ENCODE data around the gene ZNF136.
A peak's percentile ranks its signal among the peaks of the same experiment; 100 is the strongest.

ZNF136 gene

GRCh38 chr19:12162882-12163806 lies at the start of gene ZNF136:
TSS of gene ZNF136 (plus strand) at chr19:12163096. CDS start at chr19:12163204, 108 bp downstream.
- DNase-seq (ENCODE audit: low spot score in 2 of 2), result peak; percentile 77 to 94
- Histone ChIP-seq H3K27me3 (ENCODE audit: low read depth) (no peaks in the 10 kb centered on the region), H3K4me1 (no peaks in the 10 kb centered on the region), H3K36me3 (replicated peaks) (no peaks in the 10 kb centered on the region), H3K4me3 (peak within 1 kb of the TSS; percentile 62), H3K9me3 (no peaks in the 10 kb centered on the region)
- in situ Hi-C loops (cut with MboI; ENCODE audit: low sequenced_read_pairs), result no loop called here

DNA sequence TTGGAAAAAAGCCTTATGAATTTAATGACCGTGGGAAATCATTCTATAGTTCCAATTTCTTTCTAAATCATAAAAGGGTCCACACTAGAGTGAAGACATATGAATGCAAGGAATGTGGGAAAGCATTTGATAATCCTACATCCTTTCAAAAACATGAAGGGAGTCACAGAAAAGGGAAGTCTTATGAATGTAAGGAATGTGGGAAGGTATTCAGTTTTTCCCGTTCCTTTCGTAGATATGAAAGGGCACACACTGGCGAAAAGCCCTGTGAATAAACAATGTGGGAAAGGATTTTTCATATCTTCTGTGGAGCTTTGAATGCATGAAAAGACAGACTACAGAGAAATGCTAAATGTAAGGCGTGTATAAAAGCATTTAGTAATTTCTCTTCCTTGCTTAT lies 49.8 kb upstream of the ZNF136 start:
- no peaks in the 10 kb centered on the region for H3K36me3 ChIP-seq (replicated peaks)
- H3K9me3 ChIP-seq, result peaks cover 15% of the 10 kb centered on the region; the same call in 1 of the 2 replicates
- no peak overlapping the region for H3K4me3 ChIP-seq
- in situ Hi-C loops (cut with MboI; ENCODE audit: low sequenced_read_pairs), result no loop called here
- H3K4me1 ChIP-seq, result no peaks in the 10 kb centered on the region
- no peak for DNase-seq (ENCODE audit: low spot score in 2 of 2)
- H3K27me3 ChIP-seq (ENCODE audit: low read depth), result no peaks in the 10 kb centered on the region

DNA sequence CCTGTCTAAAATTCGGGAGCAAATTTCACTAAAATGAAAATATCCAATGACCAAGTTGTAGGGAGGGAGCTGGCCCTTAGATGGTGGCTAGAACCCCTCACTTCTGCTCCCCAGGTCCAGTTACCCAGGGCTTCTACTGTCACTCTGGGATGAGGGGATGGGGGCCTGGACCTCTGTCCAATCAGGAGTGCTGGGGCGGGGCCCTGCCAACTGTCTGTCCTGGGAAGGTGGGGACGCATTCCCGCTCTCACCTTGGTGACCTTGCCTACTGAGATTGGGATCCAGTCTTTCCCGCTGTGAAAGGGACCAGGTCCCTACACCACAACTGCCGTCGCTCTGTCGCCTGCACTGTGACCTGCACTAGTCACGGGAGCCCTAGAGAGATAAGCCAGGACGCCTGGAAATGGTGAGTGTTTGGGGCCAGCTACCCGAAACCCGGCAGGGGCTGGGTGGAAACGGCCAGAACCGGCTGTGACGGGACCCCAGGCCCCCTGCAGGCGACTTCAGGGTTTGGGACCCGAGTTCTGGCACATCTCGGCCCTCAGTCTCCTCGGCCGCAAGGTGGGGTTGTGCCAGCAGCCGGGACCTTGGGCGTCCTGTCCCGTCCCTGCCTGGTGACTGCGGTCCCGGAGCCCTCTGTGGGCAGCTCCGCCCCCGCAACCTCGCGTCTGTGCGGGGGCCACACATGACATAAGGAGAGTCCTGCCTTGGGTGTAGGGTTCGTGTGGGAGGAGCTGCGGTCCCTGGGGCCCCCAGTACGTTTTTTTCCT lies 45.5 kb upstream of the ZNF136 start:
- no peaks in the 10 kb centered on the region for H3K36me3 ChIP-seq (replicated peaks)
- H3K4me1 ChIP-seq, result no peaks in the 10 kb centered on the region
- no peak for DNase-seq (ENCODE audit: low spot score in 2 of 2)
- peaks cover 10% of the 10 kb centered on the region; the same call in 1 of the 2 replicates for H3K9me3 ChIP-seq
- in situ Hi-C loops (cut with MboI; ENCODE audit: low sequenced_read_pairs), result no loop called here
- no peak overlapping the region for H3K4me3 ChIP-seq
- no peaks in the 10 kb centered on the region for H3K27me3 ChIP-seq (ENCODE audit: low read depth)

GRCh38 chr19:12126707-12127106 lies 36.2 kb upstream of the ZNF136 start:
- DNase-seq (ENCODE audit: low spot score in 2 of 2), result peak in 1 of 2 experiments; percentile 18

GRCh38 chr19:12133069-12133468 lies 29.8 kb upstream of the ZNF136 start:
- no peak overlapping the region for H3K4me3 ChIP-seq
- peaks cover 11% of the 10 kb centered on the region for H3K9me3 ChIP-seq
- no peaks in the 10 kb centered on the region for H3K27me3 ChIP-seq (ENCODE audit: low read depth)
- DNase-seq (ENCODE audit: low spot score in 2 of 2), result no peak
- H3K4me1 ChIP-seq, result no peaks in the 10 kb centered on the region
- in situ Hi-C loops (cut with MboI; ENCODE audit: low sequenced_read_pairs), result no loop called here
- peaks cover 40% of the 10 kb centered on the region for H3K36me3 ChIP-seq (replicated peaks)

More at GRCh38 chr19:12126707-12127106, 36.2 kb upstream of the ZNF136 start:
- in situ Hi-C loops (cut with MboI; ENCODE audit: low sequenced_read_pairs), result no loop called here
- Histone ChIP-seq H3K27me3 (ENCODE audit: low read depth) (no peaks in the 10 kb centered on the region), H3K9me3 (no peaks in the 10 kb centered on the region), H3K4me3 (no peak overlapping the region), H3K36me3 (replicated peaks) (no peaks in the 10 kb centered on the region), H3K4me1 (no peaks in the 10 kb centered on the region)

DNA sequence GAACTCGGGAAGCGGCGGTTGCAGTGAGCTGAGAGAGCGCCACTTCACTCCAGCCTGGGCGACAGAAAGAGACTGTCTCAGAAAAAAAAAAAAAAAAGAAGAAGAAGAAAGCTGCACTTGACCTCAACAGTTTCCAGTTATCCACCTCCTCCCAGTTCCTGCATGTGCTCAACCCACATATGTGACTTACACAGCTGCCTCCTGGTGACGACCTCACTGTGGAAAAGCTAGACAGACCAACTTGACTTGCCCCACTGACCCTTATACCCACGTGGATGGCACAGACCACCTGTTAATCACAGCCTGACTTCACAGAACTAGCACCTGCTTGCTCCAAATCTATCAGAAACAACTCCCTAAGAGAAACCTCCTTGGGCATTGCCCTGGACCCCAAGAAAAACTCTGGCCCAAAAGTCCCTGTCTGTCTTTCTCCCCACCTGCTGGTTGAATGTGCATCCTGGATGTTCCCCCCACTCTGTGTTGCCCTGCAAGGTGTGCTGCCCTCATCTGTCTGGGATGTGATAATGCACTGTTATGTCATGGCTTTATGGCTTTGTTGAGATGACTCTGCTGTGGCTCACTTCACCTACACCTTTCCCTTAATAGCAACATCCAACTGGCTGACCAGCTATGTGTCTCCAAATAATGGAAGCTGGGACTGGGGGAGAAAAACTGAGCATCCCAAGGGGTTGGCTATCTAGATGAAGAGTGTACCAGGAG lies 25.5 kb upstream of the ZNF136 start:
- peaks cover 11% of the 10 kb centered on the region for H3K9me3 ChIP-seq
- H3K27me3 ChIP-seq (ENCODE audit: low read depth), result no peaks in the 10 kb centered on the region
- H3K4me3 ChIP-seq, result no peak overlapping the region
- H3K4me1 ChIP-seq, result peaks cover 9% of the 10 kb centered on the region
- peaks cover 40% of the 10 kb centered on the region for H3K36me3 ChIP-seq (replicated peaks)
- in situ Hi-C loops (cut with MboI; ENCODE audit: low sequenced_read_pairs), result no loop called here
- DNase-seq (ENCODE audit: low spot score in 2 of 2), result no peak

DNA sequence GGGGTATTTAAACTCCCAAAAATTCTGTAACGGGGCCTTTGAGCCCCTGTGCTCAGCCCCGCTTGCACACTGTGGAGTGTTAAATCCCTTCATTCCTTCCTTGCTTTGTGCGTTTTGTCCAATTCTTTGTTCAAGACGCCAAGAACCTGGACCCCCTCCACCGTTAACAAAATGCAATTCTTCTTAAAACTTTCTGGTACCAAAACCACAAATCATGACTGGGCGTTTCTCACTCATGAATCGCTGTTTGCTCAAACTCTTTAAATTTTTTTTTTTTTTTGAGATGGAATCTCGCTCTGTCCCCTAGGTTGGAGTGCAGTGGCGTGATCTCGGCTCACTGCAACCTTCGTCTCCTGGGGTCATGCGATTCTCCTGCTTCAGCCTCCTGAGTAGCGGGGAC lies 23.6 kb upstream of the ZNF136 start:
- DNase-seq (ENCODE audit: low spot score in 2 of 2), result no peak
- Histone ChIP-seq H3K4me3 (peak overlapping the region; percentile 91), H3K4me1 (peaks cover 9% of the 10 kb centered on the region), H3K36me3 (replicated peaks) (peaks cover 22% of the 10 kb centered on the region), H3K9me3 (peaks cover 2% of the 10 kb centered on the region; the same call in 1 of the 2 replicates), H3K27me3 (ENCODE audit: low read depth) (no peaks in the 10 kb centered on the region)
- in situ Hi-C loops (cut with MboI; ENCODE audit: low sequenced_read_pairs), result no loop called here

DNA sequence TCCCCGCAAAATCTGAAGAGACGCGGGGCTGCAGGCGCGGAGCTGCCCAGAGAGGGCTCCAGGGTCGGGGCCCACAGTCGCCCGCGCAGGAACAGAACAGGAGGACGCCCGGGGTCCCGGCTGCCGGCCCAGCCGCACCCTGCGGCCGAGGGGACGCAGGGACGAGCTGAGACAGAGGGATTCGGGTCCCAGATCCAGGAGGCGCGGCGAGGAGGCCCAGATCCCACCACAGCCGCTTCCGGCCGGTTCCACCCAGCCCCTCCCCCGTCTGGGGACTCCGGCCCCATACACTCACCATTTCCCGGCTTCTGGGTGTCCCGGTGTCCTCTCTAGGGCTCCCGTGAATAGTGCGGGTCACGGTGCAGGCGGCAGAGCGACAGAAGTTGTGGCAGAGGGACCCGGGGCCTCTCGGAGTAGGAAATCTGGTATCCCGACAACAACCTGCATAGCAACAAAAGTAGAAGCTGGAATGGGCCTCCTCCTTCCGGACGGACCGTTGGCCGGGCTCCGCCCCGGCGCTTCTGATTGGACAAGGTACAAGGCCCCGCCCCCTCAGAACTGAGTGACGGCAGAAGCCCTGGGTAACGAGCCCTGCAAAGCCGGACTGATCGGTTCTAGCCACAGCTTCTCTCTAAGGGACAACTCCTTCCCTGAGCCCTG lies 22.9 kb upstream of the ZNF136 start, which contains the start of gene ZNF20:
Gene ZNF20 (minus strand): TSS at position 466 of the 660 bp plus-strand sequence. CDS start 168 bp downstream, at position 298.
- in situ Hi-C loops (cut with MboI; ENCODE audit: low sequenced_read_pairs), result no loop called here
- H3K4me1 ChIP-seq, result peaks cover 9% of the 10 kb centered on the region
- peak within 1 kb of the TSS; percentile 91 for H3K4me3 ChIP-seq
- peak; percentile 88 to 97 for DNase-seq (ENCODE audit: low spot score in 2 of 2)
- H3K27me3 ChIP-seq (ENCODE audit: low read depth), result no peaks in the 10 kb centered on the region
- no peaks in the 10 kb centered on the region; the same call in 1 of the 2 replicates for H3K9me3 ChIP-seq
- peaks cover 16% of the 10 kb centered on the region for H3K36me3 ChIP-seq (replicated peaks)

- no peaks in the 10 kb centered on the region; the same call in 1 of the 2 replicates for H3K9me3 ChIP-seq
- H3K27me3 ChIP-seq (ENCODE audit: low read depth), result no peaks in the 10 kb centered on the region
- H3K36me3 ChIP-seq (replicated peaks), result peaks cover 9% of the 10 kb centered on the region
- peak; percentile 81 to 93 for DNase-seq (ENCODE audit: low spot score in 2 of 2)
- H3K4me1 ChIP-seq, result peaks cover 9% of the 10 kb centered on the region
- in situ Hi-C loops (cut with MboI; ENCODE audit: low sequenced_read_pairs), result no loop called here
- H3K4me3 ChIP-seq, result peak overlapping the region; percentile 91
These were observed 22.1 kb upstream of the ZNF136 start for GRCh38 chr19:12140545-12141404.

DNA sequence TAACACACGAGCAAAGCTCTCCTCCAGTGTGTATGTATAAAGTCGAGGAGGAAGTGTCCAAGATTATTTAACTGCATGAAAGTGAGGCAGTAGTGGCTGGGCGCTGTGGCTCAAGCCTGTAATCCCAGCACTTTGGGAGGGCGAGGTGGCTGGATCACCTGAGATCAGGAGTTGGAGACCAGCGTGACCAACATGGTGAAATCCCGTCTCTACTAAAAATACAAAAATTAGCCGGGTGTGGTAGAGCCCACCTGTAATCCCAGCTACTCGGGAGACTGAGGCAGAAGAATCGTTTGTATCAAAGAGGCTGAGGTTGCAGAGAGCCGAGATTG lies 21.5 kb upstream of the ZNF136 start:
- DNase-seq (ENCODE audit: low spot score in 2 of 2), result no peak
- in situ Hi-C loops (cut with MboI; ENCODE audit: low sequenced_read_pairs), result no loop called here
- no peaks in the 10 kb centered on the region; the same call in 1 of the 2 replicates for H3K9me3 ChIP-seq
- peaks cover 9% of the 10 kb centered on the region for H3K4me1 ChIP-seq
- no peak overlapping the region for H3K4me3 ChIP-seq
- H3K36me3 ChIP-seq (replicated peaks), result peaks cover 5% of the 10 kb centered on the region; the same call in 1 of the 2 replicates
- H3K27me3 ChIP-seq (ENCODE audit: low read depth), result no peaks in the 10 kb centered on the region

GRCh38 chr19:12145348-12145747 lies 17.5 kb upstream of the ZNF136 start:
- Histone ChIP-seq H3K36me3 (replicated peaks) (no peaks in the 10 kb centered on the region), H3K9me3 (no peaks in the 10 kb centered on the region), H3K27me3 (ENCODE audit: low read depth) (no peaks in the 10 kb centered on the region), H3K4me3 (no peak overlapping the region), H3K4me1 (peaks cover 5% of the 10 kb centered on the region; the same call in 1 of the 2 replicates)
- DNase-seq (ENCODE audit: low spot score in 2 of 2), result no peak
- in situ Hi-C loops (cut with MboI; ENCODE audit: low sequenced_read_pairs), result no loop called here

DNA sequence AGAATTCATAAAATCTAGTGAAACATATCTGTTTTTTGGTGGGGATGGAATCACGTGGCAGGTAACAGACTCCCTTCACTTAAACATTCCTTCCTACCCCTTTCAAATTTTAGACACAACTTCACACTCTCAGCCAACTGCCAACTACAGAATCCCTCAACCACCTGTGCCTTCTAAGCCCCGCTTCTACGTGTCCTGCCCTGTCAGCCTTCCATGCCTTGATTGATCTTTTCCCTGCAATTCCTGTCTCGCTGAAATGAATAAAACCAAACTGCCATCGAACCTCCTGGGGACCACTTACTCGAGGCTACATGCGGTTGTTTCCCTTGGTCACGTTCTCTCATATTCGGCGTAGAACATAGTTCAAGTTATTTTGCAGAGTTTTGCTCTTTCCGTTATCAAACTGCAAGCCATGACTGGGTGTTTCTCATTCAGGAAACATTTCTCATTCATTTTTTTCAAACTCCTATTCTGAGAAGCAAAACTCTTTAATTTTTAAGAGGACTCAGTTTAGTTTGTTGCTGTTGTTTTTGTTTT lies 7.5 kb upstream of the ZNF136 start:
- no peaks in the 10 kb centered on the region for H3K4me1 ChIP-seq
- no peaks in the 10 kb centered on the region for H3K36me3 ChIP-seq (replicated peaks)
- DNase-seq (ENCODE audit: low spot score in 2 of 2), result no peak
- H3K27me3 ChIP-seq (ENCODE audit: low read depth), result no peaks in the 10 kb centered on the region
- in situ Hi-C loops (cut with MboI; ENCODE audit: low sequenced_read_pairs), result no loop called here
- H3K4me3 ChIP-seq, result no peak overlapping the region
- no peaks in the 10 kb centered on the region for H3K9me3 ChIP-seq
